Mammary epithelial cell (primary cell): ENCODE data around the gene BANK1.

Source experiments
- CTCF ChIP-seq, 2 donors: IDR thresholded peaks in 1 of 2; conservative IDR thresholded peaks in 1 of 2; 2 replicates each; pipeline ENCODE4 v1.5.1; 2011 to 2012; ENCODE audit warnings: inconsistent platforms in 2 of 2, low read length in 2 of 2, mild to moderate bottlenecking in 2 of 2, control low read depth in 1 of 2, low read depth in 1 of 2; ENCODE audit not compliant: insufficient read depth in 1 of 2; ENCODE audit errors: extremely low read depth in 1 of 2
- EZH2 ChIP-seq: IDR thresholded peaks from 2 replicates; pipeline ENCODE4 v1.6.1; 2012; ENCODE audit warnings: low read length, inconsistent platforms, borderline replicate concordance

DNA sequence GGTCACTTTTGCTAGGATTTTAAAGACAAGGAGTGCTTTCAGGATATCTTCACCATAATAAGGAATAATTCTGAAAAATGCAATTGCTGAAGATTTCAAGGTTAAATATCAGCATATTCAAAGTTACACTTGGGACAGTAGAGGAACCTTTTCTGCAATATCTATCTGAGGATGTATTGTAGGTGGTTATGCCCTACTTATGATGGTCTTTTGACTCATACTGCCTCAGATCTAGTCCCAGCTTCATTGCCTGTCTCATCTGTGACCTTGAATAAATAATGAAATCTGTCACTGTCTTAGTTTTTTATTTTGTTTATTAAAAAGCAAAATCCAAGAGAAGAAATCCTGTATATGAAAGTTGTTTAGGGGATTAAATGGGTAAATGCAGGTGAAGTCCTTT lies 2.9 kb downstream of the BANK1 start:
- TF ChIP-seq CTCF (conservative IDR thresholded peaks at IDR 0.05 in 1 of 2, IDR thresholded peaks at IDR 0.05 in 1 of 2; ENCODE audit: extremely low read depth in 1 of 2, insufficient read depth in 1 of 2, low read depth in 1 of 2, low read length in 2 of 2) (no peak), EZH2 (no peak)
